ENCODE data around the gene CEPT1.

Gene CEPT1

GRCh38 chr1:111220302-111220890 lies 80.4 kb downstream of the CEPT1 start:
- no peak overlapping the region for H3K4me3 ChIP-seq (replicated peaks; ENCODE audit: low read depth, low read length)
- TF ChIP-seq CTCF (IDR thresholded peaks at IDR 0.05; ENCODE audit: low read depth, low read length, missing control alignments) = no peak

DNA sequence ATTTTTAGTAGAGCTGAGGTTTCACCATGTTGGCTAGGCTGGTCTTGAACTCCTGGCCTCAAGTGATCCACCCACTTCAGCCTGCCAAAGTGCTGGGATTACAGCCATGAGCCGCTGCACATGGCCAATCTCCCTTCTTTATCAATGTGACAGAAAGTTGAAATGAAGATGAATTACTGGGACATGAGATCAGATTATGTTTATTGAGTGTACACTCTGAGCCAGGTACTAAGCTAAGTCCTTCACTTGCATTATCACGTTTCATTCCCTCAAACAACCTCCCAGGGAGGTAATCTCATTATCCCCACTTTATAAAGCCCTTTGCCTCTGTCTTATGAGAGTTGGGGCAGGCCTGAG lies 81.2 kb downstream of the CEPT1 start:
- no peak for DNase-seq (ENCODE audit: extremely low read depth, low read depth)
- no peak overlapping the region for H3K4me3 ChIP-seq (replicated peaks; ENCODE audit: low read depth, low read length)
- TF ChIP-seq CTCF (IDR thresholded peaks at IDR 0.05; ENCODE audit: low read depth, low read length, missing control alignments) = no peak

More at GRCh38 chr1:111220302-111220890, 80.4 kb downstream of the CEPT1 start:
- DNase-seq (ENCODE audit: extremely low read depth, low read depth) = no peak

DNA sequence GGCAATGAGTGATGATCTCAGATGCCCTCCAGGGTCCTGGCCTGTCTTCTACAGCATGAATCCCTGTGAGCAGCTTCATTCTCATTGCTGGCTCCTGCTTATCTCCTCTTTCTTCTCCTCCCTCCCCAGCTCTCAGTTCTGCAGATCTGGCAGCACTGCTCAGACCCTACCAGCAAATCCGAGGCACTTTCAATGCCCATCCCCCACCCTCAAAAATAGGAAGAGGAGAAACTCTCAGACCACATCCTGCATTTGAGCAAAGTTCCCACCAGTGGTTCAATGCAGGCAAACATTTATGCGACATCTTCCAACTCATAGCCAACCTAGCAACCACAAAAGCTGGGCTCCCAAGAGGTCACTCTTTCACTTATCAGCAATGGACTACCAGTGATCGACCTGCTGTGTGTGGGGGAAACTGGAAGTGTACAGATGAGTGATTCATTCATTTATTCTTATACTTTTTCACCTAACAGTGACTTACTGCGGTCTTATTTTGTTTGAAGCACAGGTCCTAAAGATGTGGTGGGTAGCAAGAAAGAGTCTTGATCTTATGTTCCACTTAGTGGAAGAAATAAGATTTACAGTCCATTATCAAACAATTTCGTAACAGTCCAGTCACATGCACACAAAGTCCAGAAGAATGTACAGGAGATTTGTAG lies 81.7 kb downstream of the CEPT1 start:
- no peak for TF ChIP-seq CTCF (IDR thresholded peaks at IDR 0.05; ENCODE audit: low read depth, low read length, missing control alignments)
- no peak for DNase-seq (ENCODE audit: extremely low read depth, low read depth)
- H3K4me3 ChIP-seq (replicated peaks; ENCODE audit: low read depth, low read length) = no peak overlapping the region

- DNase-seq (ENCODE audit: extremely low read depth, low read depth) = no peak
- no peak overlapping the region for H3K4me3 ChIP-seq (replicated peaks; ENCODE audit: low read depth, low read length)
- peak; percentile 86 for TF ChIP-seq CTCF (IDR thresholded peaks at IDR 0.05; ENCODE audit: low read depth, low read length, missing control alignments)
Measured at GRCh38 chr1:111222308-111223125, 82.5 kb downstream of the CEPT1 start.

DNA sequence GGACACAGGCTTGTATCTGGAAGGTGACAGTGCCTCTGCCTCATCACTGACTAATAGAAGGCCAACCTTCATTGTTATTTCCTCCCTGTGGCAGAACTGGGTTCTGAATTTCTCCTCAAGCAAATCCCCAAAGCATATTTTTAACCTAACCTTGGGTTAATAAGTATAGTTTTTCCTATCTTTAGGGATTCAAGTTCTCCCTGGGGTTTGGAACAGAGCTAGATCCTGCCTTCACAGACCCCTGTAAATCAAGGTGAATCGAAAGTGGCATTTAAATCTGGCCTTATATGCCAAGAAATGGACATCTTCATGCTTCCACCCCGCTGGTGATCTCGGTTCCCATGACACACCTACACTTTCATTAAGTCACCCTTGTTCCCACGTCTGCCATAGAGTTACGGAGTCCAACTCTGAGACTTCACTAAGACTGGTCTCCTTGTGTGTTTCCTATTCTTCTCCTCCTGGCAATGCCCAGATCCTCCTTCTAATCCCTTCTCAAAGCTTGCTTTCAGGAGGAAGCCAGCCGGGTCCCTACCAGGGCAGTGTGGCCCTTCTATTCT lies 83.2 kb downstream of the CEPT1 start:
- TF ChIP-seq CTCF (IDR thresholded peaks at IDR 0.05; ENCODE audit: low read depth, low read length, missing control alignments) = no peak
- DNase-seq (ENCODE audit: extremely low read depth, low read depth) = no peak

GRCh38 chr1:111225091-111225490 lies 85.1 kb downstream of the CEPT1 start:
- H3K4me3 ChIP-seq (replicated peaks; ENCODE audit: low read depth, low read length) = no peak overlapping the region
- DNase-seq (ENCODE audit: extremely low read depth, low read depth) = no peak
- no peak for TF ChIP-seq CTCF (IDR thresholded peaks at IDR 0.05; ENCODE audit: low read depth, low read length, missing control alignments)

More for the DNA sequence above, 83.2 kb downstream of the CEPT1 start:
- H3K4me3 ChIP-seq (replicated peaks; ENCODE audit: low read depth, low read length) = no peak overlapping the region
